GM18502 (cell line): ENCODE data around the gene DYTN.
"Not testable (repeated sequence)": the region's sequence is repeated elsewhere in the genome, so short reads cannot be mapped to it uniquely, and the experiment has no call there.

Experiments used
- ATAC-seq: cut with Tn5 transposase; IDR thresholded peaks from one replicate; pipeline ENCODE4 v1.9.1; 2021; ENCODE audit warnings: mild to moderate bottlenecking; ENCODE audit not compliant: unreplicated experiment, poor library complexity

DYTN gene

DNA sequence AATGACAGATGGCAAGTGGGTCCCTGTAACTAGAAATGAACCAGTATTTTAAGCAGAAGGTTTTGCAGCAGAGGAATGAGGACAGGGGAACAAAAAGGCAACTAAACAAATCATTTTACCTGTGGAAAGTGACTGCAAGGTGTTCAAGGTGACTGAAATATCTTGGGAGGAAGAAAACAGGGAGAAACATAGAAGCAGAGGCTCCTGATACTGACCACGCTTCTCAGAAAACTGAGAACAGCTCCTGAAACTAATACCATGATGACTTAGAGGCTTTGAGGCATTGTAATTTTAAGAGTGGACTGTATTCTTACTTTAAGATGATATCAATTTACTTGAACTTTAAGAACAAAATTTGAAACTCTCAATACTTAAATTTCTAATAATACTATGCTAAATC lies at the start of gene DYTN:
DYTN (minus strand) TSS at position 101 of the 400 bp plus-strand sequence. CDS start 117 bp downstream, outside the sequence.
- ATAC-seq, result peak; percentile 30

- no peak for ATAC-seq
These were observed 48.1 kb upstream of the DYTN start for GRCh38 chr2:206766057-206766930.

DNA sequence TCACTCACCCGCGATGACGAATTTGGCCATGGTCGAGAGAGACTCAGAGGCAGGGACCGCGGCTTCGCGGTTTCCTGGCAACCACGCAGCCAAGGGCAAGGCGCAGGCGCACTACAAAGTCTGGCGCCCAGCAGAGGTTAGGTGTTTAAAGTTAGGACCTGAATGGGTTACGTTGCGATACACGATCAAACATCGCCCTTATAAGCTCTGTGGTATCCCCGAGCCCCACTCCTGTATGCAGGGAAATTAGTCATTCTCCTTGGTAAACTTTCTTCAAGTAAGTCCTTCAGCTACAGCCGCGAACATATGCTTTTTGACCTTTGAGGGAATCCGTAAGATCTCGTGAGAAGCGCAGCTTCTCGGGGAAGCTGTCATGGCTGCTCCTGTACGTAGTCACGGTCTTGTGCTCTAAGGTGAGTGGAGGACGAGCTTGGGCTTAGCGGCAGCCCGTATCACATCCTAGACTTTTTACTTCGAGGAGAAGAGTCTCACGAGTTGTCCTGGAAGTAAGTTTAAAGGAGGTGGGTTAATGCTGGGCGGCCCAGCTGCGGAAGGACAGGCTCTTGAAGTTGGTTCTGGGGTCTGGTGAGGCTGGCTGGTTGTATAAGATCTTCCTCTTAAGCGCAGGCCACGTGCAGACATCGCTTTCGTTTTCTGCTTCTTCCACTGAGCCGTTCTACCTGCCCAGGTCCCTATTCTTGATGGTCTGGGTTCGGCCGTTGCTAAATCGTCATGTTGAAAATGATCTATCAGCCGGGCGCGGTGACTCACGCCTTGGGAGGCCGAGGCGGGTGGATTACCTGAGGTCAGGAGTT lies 47.3 kb upstream of the DYTN start, which contains the start of the genes FASTKD2 and MDH1B:
FASTKD2 (plus strand) TSS at position 365 of the 815 bp plus-strand sequence. CDS start 1,088 bp downstream, outside the sequence.
MDH1B (minus strand) TSS at position 87 of the 815 bp plus-strand sequence; CDS start at position 30, 57 bp downstream.
- peak; percentile 93 for ATAC-seq

- ATAC-seq, result peak; percentile 50
These were observed 46.6 kb upstream of the DYTN start for GRCh38 chr2:206764673-206765241.

DNA sequence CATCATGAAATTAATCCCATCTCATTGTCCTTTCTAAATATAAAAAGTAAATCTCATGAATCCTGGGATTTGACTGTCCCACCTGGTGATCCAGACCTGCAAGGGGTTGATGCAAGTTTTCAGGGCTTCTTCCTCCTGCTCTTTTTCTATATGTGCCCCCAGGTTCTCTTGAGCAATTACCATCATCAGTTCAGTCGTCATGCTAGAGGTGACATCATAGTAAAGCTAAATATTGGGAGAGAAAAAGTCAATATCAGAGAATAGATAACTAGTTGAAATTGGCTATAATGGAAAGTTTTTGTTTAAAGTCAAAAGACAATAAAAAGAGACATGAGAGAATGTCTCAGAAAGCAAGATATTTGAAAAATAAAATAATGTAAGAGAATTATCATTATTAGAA lies 38.6 kb upstream of the DYTN start:
- ATAC-seq, result no peak

DNA sequence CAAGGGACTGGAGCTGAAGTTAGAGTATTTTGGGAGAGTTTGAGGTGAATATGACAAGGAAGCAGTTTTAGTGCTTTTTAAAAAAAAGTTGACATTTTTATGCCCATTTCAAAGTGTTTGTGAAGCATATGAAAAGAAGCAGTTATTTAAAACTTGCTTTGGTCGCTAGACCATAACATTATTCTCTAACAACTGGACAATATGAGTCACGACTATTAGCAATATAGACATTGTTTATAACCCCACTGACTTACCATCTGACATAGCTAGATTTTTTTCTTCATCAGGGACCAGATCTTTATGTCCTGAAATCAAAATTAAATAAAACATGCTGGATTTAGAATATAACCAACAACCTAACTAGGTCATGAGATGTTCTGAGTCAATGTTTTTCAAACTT lies 22.6 kb upstream of the DYTN start:
- no peak for ATAC-seq

- no peak for ATAC-seq
These were observed 21.1 kb upstream of the DYTN start for GRCh38 chr2:206739271-206739670.

- ATAC-seq, result no peak
These were observed 18.7 kb upstream of the DYTN start for GRCh38 chr2:206736935-206737334.

- no peak for ATAC-seq
These were observed 15.1 kb upstream of the DYTN start for GRCh38 chr2:206733341-206733740.

- ATAC-seq, result no peak
These were observed 10.3 kb upstream of the DYTN start for GRCh38 chr2:206728277-206729199.

- no peak for ATAC-seq
These were observed 9.1 kb upstream of the DYTN start for GRCh38 chr2:206727287-206727686.

GRCh38 chr2:206723288-206723687 lies 5.1 kb upstream of the DYTN start:
- ATAC-seq, result no peak

GRCh38 chr2:206721256-206721920 lies 3.2 kb upstream of the DYTN start:
- ATAC-seq, result peak; percentile 86

- no peak for ATAC-seq
These were observed 1.6 kb downstream of the DYTN start for GRCh38 chr2:206716623-206717022.

- not testable (repeated sequence) for ATAC-seq
These were observed 3.0 kb downstream of the DYTN start for GRCh38 chr2:206715183-206715582.

- peak; percentile 80 for ATAC-seq
These were observed 4.5 kb downstream of the DYTN start for GRCh38 chr2:206713746-206714145.

- no peak for ATAC-seq
These were observed 9.9 kb downstream of the DYTN start for GRCh38 chr2:206708286-206708685.

DNA sequence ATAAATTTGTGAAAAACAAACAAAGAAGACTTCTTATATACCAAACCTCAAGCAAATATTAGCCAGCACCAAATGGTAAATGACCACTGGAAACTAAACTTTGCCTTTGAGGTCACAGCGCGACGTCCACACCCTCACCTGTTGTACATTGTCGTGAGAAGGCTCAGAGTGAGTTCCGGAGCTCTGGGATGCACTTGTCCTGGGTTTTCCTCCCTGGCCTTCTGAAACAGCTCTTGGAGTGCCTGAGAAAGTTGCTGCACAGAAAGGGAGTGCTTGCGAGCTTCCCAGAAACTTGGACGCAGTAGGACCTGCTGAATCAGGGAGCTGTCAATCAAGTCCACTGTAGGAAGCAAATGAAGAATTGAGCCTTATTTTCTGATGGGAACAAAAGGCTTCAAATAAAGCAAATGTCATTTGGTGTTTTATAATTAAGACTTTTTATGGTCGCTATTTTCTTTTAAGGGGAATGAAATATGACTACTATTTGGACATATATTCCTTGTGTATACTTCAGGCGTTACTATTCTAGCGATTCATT lies 11.0 kb downstream of the DYTN start:
- no peak for ATAC-seq
